ENCODE data around the gene KIAA1217.

DNA sequence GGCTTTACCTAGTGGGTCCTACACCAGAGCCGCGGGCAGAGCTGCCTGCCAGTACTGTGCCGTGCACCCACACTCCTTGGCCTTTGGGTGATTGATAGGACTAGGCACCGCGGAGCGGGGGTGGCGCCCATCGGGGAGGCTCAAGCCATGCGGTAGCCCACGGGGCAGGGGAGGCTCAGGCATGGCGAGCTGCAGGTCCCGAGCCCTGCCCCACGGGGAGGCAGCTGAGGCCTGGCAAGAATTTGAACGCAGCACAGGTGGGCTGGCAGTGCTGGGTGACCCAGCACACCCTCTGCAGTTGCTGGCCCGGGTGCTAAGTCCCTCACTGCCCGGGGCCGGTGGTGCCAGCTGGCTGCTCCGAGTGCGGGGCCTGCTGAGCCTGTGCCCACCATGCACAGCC lies 32.3 kb upstream of the KIAA1217 start:
- TF ChIP-seq, protein P1, sequence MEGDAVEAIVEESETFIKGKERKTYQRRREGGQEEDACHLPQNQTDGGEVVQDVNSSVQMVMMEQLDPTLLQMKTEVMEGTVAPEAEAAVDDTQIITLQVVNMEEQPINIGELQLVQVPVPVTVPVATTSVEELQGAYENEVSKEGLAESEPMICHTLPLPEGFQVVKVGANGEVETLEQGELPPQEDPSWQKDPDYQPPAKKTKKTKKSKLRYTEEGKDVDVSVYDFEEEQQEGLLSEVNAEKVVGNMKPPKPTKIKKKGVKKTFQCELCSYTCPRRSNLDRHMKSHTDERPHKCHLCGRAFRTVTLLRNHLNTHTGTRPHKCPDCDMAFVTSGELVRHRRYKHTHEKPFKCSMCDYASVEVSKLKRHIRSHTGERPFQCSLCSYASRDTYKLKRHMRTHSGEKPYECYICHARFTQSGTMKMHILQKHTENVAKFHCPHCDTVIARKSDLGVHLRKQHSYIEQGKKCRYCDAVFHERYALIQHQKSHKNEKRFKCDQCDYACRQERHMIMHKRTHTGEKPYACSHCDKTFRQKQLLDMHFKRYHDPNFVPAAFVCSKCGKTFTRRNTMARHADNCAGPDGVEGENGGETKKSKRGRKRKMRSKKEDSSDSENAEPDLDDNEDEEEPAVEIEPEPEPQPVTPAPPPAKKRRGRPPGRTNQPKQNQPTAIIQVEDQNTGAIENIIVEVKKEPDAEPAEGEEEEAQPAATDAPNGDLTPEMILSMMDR (IDR thresholded peaks at IDR 0.05), result no peak
- TF ChIP-seq, protein P2, sequence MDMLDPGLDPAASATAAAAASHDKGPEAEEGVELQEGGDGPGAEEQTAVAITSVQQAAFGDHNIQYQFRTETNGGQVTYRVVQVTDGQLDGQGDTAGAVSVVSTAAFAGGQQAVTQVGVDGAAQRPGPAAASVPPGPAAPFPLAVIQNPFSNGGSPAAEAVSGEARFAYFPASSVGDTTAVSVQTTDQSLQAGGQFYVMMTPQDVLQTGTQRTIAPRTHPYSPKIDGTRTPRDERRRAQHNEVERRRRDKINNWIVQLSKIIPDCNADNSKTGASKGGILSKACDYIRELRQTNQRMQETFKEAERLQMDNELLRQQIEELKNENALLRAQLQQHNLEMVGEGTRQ (CRISPR knock-in tag; IDR thresholded peaks at IDR 0.05), result no peak
- TF ChIP-seq, protein P3, sequence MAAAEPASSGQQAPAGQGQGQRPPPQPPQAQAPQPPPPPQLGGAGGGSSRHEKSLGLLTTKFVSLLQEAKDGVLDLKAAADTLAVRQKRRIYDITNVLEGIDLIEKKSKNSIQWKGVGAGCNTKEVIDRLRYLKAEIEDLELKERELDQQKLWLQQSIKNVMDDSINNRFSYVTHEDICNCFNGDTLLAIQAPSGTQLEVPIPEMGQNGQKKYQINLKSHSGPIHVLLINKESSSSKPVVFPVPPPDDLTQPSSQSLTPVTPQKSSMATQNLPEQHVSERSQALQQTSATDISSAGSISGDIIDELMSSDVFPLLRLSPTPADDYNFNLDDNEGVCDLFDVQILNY (CRISPR knock-in tag; IDR thresholded peaks at IDR 0.05), result no peak
- TF ChIP-seq, protein P4, sequence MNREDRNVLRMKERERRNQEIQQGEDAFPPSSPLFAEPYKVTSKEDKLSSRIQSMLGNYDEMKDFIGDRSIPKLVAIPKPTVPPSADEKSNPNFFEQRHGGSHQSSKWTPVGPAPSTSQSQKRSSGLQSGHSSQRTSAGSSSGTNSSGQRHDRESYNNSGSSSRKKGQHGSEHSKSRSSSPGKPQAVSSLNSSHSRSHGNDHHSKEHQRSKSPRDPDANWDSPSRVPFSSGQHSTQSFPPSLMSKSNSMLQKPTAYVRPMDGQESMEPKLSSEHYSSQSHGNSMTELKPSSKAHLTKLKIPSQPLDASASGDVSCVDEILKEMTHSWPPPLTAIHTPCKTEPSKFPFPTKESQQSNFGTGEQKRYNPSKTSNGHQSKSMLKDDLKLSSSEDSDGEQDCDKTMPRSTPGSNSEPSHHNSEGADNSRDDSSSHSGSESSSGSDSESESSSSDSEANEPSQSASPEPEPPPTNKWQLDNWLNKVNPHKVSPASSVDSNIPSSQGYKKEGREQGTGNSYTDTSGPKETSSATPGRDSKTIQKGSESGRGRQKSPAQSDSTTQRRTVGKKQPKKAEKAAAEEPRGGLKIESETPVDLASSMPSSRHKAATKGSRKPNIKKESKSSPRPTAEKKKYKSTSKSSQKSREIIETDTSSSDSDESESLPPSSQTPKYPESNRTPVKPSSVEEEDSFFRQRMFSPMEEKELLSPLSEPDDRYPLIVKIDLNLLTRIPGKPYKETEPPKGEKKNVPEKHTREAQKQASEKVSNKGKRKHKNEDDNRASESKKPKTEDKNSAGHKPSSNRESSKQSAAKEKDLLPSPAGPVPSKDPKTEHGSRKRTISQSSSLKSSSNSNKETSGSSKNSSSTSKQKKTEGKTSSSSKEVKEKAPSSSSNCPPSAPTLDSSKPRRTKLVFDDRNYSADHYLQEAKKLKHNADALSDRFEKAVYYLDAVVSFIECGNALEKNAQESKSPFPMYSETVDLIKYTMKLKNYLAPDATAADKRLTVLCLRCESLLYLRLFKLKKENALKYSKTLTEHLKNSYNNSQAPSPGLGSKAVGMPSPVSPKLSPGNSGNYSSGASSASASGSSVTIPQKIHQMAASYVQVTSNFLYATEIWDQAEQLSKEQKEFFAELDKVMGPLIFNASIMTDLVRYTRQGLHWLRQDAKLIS (CRISPR knock-in tag; IDR thresholded peaks at IDR 0.05; ENCODE audit: borderline replicate concordance), result no peak
- TF ChIP-seq ETV6 (CRISPR knock-in tag; IDR thresholded peaks at IDR 0.05), result no peak
- TF ChIP-seq, protein P5, sequence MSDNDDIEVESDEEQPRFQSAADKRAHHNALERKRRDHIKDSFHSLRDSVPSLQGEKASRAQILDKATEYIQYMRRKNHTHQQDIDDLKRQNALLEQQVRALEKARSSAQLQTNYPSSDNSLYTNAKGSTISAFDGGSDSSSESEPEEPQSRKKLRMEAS (CRISPR knock-in tag; IDR thresholded peaks at IDR 0.05), result no peak
- TF ChIP-seq ZNF121 (CRISPR knock-in tag; IDR thresholded peaks at IDR 0.05), result no peak
- TF ChIP-seq FOXK1 (CRISPR knock-in tag; IDR thresholded peaks at IDR 0.05), result no peak
- TF ChIP-seq, protein P6, sequence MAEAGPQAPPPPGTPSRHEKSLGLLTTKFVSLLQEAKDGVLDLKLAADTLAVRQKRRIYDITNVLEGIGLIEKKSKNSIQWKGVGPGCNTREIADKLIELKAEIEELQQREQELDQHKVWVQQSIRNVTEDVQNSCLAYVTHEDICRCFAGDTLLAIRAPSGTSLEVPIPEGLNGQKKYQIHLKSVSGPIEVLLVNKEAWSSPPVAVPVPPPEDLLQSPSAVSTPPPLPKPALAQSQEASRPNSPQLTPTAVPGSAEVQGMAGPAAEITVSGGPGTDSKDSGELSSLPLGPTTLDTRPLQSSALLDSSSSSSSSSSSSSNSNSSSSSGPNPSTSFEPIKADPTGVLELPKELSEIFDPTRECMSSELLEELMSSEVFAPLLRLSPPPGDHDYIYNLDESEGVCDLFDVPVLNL (CRISPR knock-in tag; IDR thresholded peaks at IDR 0.05; ENCODE audit: borderline replicate concordance, low read depth), result no peak
- TF ChIP-seq NR3C1 (CRISPR knock-in tag; conservative IDR thresholded peaks at IDR 0.05; ENCODE audit: low read depth), result no peak
- TF ChIP-seq MYBL2 (CRISPR knock-in tag; IDR thresholded peaks at IDR 0.05), result no peak
- no peak for TF ChIP-seq ATF1 (CRISPR knock-in tag; IDR thresholded peaks at IDR 0.05)
- TF ChIP-seq NFYB (CRISPR knock-in tag; conservative IDR thresholded peaks at IDR 0.05; ENCODE audit: low read depth), result no peak
- no peak for TF ChIP-seq NR2C2 (CRISPR knock-in tag; IDR thresholded peaks at IDR 0.05)
